ENCODE measurements around the gene PLPPR1. TPM values are rescaled to one million over a fixed set of nuclear protein-coding genes. Genes with fewer than 3 reads are reported as not detected.

Gene PLPPR1
- total RNA-seq, 1 experiment from 2014 or later: 2.4 TPM

GRCh38 chr9:101201630-101202029, 173.1 kb downstream of the PLPPR1 start:
- H3K4me1 Mint-ChIP-seq: no peaks in the 10 kb centered on the region; a peak in 1 of 4 replicates
- Histone ChIP-seq H2BK15ac (ENCODE audit: low read depth, low read length) (no peak overlapping the region), H3K14ac (ENCODE audit: insufficient read depth, low read length) (no peak overlapping the region), H3K9me3 (ENCODE audit: control insufficient read depth, low read depth, low read length) (no peaks in the 10 kb centered on the region), H2BK12ac (ENCODE audit: insufficient read length, low read depth, low read length) (no peak overlapping the region), H3K23ac (ENCODE audit: insufficient read length, low read depth, low read length) (no peak overlapping the region), H3K4me1 (ENCODE audit: insufficient read depth, low read length) (no peaks in the 10 kb centered on the region), H3K56ac (ENCODE audit: insufficient read length, low read depth, low read length) (no peak overlapping the region), H3K23me2 (ENCODE audit: insufficient read length, low read depth, low read length, poor library complexity, severe bottlenecking) (no peaks in the 10 kb centered on the region), H4K8ac (replicated peaks; ENCODE audit: insufficient read length, low read depth, low read length) (no peak overlapping the region), H3K4ac (ENCODE audit: low read depth, low read length) (no peak overlapping the region), H2AK5ac (ENCODE audit: insufficient read length, low read length) (no peak overlapping the region), H3K27ac (ENCODE audit: insufficient read length, low read depth, low read length) (no peak overlapping the region), H3T11ph (ENCODE audit: low read length) (no peak overlapping the region), H4K20me1 (ENCODE audit: control insufficient read depth, insufficient read depth, insufficient read length) (no peaks in the 10 kb centered on the region), H3K27me3 (ENCODE audit: insufficient read depth, low read length) (no peaks in the 10 kb centered on the region), H2BK120ac (ENCODE audit: low read depth, low read length, poor library complexity, severe bottlenecking) (no peak overlapping the region), H3K9ac (ENCODE audit: extremely low read depth, insufficient read length, low read length) (no peak overlapping the region), H2BK20ac (ENCODE audit: low read depth, low read length, poor library complexity, severe bottlenecking) (no peak overlapping the region), H2AFZ (ENCODE audit: low read length) (no peak overlapping the region), H3K79me2 (ENCODE audit: insufficient read depth, low read length) (no peaks in the 10 kb centered on the region), H3K4me2 (ENCODE audit: insufficient read depth, insufficient read length, low read length) (no peak overlapping the region), H2BK5ac (ENCODE audit: insufficient read length, low read length) (no peak overlapping the region), H3K18ac (ENCODE audit: insufficient read length, low read depth, low read length) (no peak overlapping the region), H3K79me1 (ENCODE audit: insufficient read depth, low read depth, low read length, poor library complexity, severe bottlenecking) (no peaks in the 10 kb centered on the region), H4K91ac (ENCODE audit: insufficient read length, low read depth, low read length) (no peak overlapping the region), H4K5ac (ENCODE audit: insufficient read length, low read depth, low read length) (no peak overlapping the region)
- H3K27me3 Mint-ChIP-seq (ENCODE audit: low read depth): no peaks in the 10 kb centered on the region
- no peak for DNase-seq
- peaks cover 0 to 4% of the 10 kb centered on the region in 2 experiments; a peak in 2 of 5 replicates for H3K9me3 Mint-ChIP-seq
- H3K4me3 Mint-ChIP-seq: no peak overlapping the region
- WGBS (ENCODE audit: extremely low coverage, insufficient read length, low lambda C conversion rate): no CpG with 5 or more reads among the region's 2 CpGs
- H3K27ac Mint-ChIP-seq: no peak overlapping the region
- H3K36me3 Mint-ChIP-seq (ENCODE audit: insufficient read depth in 1 of 3, low read depth in 3 of 3): no peaks in the 10 kb centered on the region
- TF ChIP-seq, protein P1, sequence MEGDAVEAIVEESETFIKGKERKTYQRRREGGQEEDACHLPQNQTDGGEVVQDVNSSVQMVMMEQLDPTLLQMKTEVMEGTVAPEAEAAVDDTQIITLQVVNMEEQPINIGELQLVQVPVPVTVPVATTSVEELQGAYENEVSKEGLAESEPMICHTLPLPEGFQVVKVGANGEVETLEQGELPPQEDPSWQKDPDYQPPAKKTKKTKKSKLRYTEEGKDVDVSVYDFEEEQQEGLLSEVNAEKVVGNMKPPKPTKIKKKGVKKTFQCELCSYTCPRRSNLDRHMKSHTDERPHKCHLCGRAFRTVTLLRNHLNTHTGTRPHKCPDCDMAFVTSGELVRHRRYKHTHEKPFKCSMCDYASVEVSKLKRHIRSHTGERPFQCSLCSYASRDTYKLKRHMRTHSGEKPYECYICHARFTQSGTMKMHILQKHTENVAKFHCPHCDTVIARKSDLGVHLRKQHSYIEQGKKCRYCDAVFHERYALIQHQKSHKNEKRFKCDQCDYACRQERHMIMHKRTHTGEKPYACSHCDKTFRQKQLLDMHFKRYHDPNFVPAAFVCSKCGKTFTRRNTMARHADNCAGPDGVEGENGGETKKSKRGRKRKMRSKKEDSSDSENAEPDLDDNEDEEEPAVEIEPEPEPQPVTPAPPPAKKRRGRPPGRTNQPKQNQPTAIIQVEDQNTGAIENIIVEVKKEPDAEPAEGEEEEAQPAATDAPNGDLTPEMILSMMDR (conservative IDR thresholded peaks at IDR 0.05): no peak
